Stimulated activated CD8-positive, alpha-beta memory T cell treated with anti-CD3 and anti-CD28 coated beads, Interleukin-12 subunit alpha, Interleukin-12 subunit beta, amount 100 ng/mL, for 24 hours (primary cell): ENCODE measurements around the gene HERC4.
"Not testable (repeated sequence)": the region's sequence is repeated elsewhere in the genome, so short reads cannot be mapped to it uniquely, and the experiment has no call there.

Experiments used
- DNase-seq: peaks from one replicate; pipeline ENCODE4 v3.0.0-alpha.2; 2020; ENCODE audit errors: extremely low read depth

The HERC4 gene

GRCh38 chr10:67969875-67970274 lies 105.2 kb downstream of the HERC4 start:
- no peak for DNase-seq

GRCh38 chr10:67966035-67966434 lies 109.0 kb downstream of the HERC4 start:
- not testable (repeated sequence) for DNase-seq

- DNase-seq: no peak
Observed at GRCh38 chr10:67965456-67965855, 109.6 kb downstream of the HERC4 start.

- no peak for DNase-seq
Observed at GRCh38 chr10:67959839-67960476, 115.1 kb downstream of the HERC4 start.

GRCh38 chr10:67955614-67956013 lies 119.5 kb downstream of the HERC4 start:
- no peak for DNase-seq

GRCh38 chr10:67943917-67944316 lies 131.2 kb downstream of the HERC4 start:
- no peak for DNase-seq

GRCh38 chr10:67936416-67936815 lies 138.7 kb downstream of the HERC4 start:
- DNase-seq: no peak

- DNase-seq: no peak
Observed at GRCh38 chr10:67935223-67935622, 139.9 kb downstream of the HERC4 start.

GRCh38 chr10:67934336-67934735 lies 140.7 kb downstream of the HERC4 start:
- DNase-seq: no peak

- no peak for DNase-seq
Observed at GRCh38 chr10:67933199-67933598, 141.9 kb downstream of the HERC4 start.

- DNase-seq: no peak
Observed at GRCh38 chr10:67926951-67927350, 148.1 kb downstream of the HERC4 start.

- no peak for DNase-seq
Observed at GRCh38 chr10:67925449-67926005, 149.6 kb downstream of the HERC4 start.

GRCh38 chr10:67924136-67924535 lies 150.9 kb downstream of the HERC4 start:
- no peak for DNase-seq

GRCh38 chr10:67923551-67923950 lies 151.5 kb downstream of the HERC4 start:
- DNase-seq: no peak

- no peak for DNase-seq
Observed at GRCh38 chr10:67921065-67921464, 154.0 kb downstream of the HERC4 start.

GRCh38 chr10:67917679-67918078 lies 157.4 kb downstream of the HERC4 start:
- DNase-seq: no peak

- DNase-seq: no peak
Observed at GRCh38 chr10:67917169-67917568, 157.9 kb downstream of the HERC4 start.

- no peak for DNase-seq
Observed at GRCh38 chr10:67914777-67915340, 160.2 kb downstream of the HERC4 start.

- DNase-seq: no peak
Observed at GRCh38 chr10:67912331-67912946, 162.6 kb downstream of the HERC4 start.

GRCh38 chr10:67903581-67903980 lies 171.5 kb downstream of the HERC4 start:
- DNase-seq: no peak

GRCh38 chr10:67893637-67894036 lies 181.4 kb downstream of the HERC4 start:
- no peak for DNase-seq

GRCh38 chr10:67884842-67885670 lies 190.0 kb downstream of the HERC4 start:
- DNase-seq: peak; percentile 46
